Suppressor macrophage treated with lipopolysaccharide for 4 hours (primary cell): ENCODE results near the gene ADAT1.

ENCODE experiments used
- DNase-seq: peaks from one replicate; pipeline ENCODE4 v3.0.0-alpha.2; 2020

Gene ADAT1

DNA sequence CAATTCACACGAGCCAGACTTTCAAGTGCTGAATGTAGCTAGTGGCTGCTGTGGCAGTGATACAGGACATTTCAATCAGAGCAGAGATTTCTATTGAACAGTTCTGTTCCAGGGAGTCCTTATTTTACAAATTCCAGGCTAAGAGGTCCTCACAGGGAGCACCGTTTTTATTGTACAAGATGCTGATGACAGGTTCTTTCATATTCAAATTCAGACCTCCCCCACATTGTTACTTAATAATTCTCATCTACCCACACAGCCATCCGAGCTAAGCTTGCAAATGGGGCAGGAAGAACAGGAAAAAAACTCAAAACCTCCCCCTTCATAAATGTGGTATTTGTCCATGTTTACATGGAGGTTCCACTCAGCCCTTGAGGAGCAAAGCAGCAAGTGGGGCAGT lies 47.1 kb downstream of the ADAT1 start:
- DNase-seq = no peak

DNA sequence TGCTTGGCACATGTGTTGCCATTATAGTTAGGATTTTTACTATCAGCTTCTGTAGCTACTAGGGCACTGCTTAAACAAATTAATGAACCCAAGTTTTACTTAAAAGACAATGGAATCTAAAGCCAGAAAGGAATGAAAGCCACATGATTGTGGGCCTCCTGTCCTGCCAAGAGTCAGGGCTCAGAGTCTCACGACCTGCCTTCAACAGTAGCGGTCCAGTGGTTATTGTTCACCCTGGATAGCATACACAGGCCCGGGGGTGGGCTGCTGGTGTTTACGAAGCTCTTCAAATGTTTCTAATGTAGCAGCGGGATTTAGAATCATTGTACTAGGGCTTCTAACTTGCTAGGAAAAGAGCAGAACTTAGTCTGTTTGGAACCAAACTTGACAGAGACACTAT lies 49.1 kb downstream of the ADAT1 start:
- DNase-seq = no peak

DNA sequence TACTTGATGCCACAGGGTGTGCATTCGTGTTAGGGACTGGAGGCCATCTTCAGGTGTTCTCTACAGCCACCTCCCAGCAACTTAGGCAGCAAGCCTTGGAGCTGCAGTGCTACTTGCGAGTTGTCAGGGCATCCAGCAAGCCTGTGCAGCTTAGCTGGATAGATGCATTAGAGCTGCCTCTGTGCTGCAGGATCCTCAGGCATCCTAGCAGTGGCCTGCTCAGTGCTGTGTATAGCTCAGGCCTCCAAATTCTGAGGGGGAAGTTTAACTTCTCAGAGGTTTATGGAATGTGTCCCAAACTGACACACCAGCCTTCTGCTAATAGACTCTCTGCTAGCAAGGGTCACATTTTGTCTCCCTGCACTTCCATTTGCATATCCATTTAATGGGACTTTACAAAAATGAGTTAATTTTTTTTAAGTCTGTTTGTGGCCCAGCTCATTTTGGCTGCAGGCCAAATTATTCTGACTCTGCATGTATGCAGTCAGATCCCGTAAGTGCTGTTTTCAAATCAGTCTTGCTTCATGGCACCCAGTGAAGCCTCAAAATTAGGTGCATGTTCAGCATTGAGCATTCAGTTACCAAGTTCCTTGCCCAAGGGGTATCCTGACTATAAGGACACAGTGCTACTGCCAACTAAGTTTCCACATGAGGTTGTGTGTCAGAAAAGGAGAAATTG lies 50.1 kb downstream of the ADAT1 start:
- DNase-seq = no peak

DNA sequence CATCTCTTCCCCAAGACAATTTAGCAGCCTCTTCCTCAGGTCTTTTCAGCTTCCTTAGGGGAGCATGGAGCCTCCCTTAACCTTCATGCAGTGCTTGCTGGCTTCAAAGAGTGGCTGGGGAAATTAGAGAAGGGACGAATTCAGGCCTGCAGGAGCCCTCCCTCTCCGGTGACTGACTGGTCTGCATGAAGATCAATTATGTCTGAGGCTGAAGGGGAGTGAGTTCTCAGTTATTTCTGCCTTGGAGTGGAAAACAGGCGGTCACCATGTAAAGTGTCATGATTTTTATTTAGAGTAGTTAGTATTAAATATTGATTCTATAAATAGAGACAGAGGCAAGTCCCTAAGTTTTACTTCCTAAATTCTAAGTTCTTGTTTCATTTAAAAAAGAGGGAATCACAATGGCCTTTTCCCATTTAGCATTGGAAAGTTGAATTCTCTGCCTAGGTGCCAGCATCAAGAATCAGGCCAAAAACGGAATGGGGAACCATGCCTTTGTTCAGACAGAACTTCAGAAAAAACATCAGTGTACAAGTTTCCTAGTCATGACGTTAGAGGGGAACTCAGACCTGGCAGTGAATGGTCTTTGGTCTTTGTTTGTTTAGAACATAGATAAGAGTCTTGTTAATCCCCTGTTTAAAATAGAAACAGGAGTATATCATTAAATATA lies 52.5 kb downstream of the ADAT1 start:
- DNase-seq = peak; percentile 64

DNA sequence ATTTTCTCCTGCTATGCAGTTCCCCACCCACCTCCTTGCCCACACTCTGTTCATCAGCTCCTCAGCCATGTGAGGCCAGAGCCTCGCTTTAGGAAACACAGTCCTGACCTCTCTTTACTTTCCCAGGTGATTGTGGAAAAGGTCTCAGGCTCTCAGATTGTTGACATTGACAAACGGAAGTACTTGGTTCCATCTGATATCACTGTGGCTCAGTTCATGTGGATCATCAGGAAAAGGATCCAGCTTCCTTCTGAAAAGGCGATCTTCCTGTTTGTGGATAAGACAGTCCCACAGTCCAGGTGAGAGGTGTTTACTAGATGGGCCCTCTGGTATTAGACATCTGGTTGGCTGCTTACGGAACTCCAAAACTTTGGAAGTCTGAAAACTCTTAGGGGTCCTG lies 55.2 kb downstream of the ADAT1 start:
- no peak for DNase-seq

DNA sequence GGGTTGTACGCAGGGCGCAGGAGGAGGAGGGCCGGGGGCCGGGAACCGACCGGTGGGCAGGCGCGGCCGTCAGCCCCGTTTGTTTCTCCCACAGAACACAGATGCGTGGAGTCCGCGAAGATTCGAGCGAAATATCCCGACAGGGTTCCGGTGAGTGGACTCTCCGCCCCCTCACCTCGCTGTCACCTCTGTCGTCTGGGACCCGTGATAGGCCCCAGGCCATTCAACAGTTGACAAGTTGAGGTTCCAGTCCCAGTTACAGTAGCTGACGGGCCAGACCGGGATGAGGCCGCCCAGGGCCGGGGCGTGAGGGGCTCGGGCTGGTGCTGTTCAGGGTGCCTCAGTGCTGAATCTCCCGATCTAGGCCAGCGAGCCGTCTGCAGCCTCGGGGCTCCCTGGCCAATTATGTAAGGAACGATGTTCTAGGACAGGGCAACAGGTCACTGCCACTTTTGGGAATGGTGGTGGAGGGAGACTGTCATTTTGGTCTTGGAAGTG lies 56.3 kb downstream of the ADAT1 start:
- DNase-seq = peak; percentile 26

DNA sequence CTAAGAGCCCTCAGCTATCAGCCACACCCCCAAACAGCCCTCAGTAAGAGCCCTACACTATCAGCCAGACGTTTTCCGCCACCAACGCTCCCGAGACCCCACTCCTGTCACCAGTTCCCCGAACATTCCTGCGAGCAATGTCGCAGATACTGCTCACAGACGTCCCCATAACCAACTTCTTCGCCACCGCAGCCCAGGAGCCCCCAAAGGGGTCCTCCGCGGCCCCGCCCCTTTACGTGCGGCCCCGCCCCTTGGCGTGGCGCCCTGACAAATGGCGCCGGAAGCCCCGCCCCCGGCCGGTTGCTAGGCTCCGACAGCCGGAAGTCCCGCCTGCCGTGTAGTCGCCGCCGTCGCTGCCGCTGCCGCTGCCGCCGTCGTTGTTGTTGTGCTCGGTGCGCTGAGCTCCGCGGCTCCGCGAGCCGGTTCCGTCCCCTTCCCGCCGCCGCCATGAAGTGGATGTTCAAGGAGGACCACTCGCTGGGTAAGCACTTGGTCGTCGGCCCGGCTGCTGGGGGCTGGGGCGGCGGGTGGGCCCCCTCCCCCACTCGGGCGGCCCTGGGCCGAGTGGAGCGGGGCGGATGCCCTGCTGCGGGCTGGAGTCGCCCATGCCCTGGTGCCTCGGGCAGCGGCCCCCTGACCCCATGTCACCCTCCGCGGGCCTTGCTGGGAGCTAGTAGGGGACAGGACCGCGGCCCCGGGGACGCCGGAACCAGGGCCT lies 56.9 kb downstream of the ADAT1 start, which contains the start of gene GABARAPL2:
GABARAPL2 (plus strand) TSS at position 340 of the 718 bp plus-strand sequence; CDS start at position 448, 108 bp downstream.
- peak; percentile 95 for DNase-seq

DNA sequence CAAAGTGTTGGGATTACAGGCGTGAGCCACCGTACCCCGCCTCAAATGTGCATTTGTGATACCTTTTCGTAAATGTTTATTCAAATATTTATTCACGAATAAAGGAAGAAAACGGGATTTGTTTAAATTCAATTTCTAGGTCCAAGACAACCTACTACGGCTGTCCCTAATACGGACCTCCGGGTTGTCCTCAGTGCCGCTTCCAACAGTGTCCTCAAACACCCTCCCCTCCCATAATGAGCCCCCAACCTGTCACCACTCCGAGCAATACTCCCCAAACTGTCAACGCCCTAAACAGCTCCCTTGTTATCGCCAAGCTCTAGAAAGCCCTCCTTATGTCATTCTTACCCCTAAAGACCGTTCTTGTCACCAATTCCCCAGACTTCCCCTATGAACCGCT lies 57.4 kb downstream of the ADAT1 start:
- DNase-seq = no peak

DNA sequence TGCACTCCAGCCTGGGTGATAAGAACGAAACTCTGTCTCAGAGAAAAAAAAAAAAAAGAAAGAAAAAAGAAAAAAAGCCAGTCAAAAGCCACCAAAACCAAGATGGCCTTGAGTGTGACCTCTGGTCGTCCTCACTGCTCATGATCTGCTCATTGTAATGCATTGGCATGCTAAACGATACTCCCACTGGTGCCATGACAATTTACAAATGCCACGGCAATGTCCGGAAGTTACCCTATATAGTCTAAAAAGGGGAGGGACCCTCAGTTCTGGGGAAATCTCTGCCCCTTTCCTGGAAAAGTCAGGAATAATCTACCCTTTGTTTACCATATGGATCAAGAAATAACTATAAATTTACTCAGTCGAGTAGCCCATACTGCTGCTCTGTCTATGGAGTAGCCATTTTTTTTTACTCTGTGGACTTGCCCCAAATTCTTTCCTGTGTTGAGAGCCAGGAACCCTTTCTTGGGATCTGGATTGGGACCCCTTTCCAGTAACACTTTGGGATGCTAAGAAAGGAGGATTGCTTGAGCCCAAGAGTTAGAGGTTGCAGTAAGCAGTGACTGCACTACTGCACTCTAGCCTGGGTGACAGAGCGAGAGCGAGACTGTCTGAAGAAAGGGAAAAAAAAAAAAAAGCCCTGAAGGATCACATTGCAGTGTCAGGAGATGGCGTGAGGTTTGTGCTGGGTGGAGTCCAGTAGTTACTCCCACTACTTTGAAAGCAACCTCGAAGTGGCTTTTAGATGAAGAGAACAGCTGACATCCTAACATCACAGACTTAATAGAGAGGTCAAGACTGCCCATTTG lies 63.3 kb downstream of the ADAT1 start:
- no peak for DNase-seq

DNA sequence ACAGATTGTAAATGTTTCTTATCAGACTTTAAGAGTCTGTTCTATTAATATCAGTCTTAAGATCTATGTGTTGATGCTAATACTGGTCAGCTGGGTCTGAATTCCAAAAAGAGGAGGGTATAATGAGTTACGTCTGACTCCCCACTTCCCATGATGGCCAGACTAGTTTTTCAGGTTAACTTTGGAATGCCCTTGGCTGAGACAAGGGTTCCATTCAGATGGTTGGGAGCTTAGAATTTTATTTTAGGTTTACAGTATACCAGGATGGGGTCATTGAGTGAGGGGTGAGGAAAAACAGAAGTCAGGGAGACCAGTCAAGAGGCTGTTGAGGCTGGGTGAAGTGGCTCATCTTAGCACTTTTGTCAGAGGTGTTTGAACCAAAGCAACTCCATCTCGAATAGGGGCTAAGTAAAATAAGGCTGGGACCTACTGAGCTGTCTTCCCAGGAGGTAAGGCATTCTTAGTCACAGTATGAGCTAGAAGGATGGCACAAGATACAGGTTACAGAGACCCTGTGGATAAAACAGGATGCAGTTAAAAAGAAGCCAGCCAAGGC lies 64.2 kb downstream of the ADAT1 start:
- no peak for DNase-seq

DNA sequence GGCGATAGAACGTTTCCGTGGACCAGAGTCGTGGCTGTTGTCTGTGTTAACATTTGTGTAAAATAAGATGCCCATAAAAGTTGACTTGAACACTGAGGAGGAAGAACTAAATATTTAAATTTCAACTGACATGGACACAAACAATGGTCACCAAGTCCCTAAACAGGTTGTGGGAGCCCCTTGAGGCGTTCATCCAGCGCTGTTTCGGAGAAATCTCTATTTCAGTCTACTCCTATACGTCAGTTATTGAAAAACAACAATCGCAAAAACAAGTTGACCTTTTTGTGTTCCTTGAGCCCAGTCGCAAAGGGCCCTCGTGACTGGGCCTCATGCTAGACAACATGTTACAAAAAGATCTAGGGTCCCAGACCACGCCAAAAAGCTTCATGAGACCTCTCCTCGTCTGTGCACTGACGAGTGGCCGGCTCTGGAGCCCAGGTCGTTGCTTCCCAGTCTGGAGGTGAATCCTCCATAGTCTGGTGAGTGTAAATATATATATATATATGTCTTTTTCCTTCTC lies 66.6 kb downstream of the ADAT1 start:
- DNase-seq = no peak

DNA sequence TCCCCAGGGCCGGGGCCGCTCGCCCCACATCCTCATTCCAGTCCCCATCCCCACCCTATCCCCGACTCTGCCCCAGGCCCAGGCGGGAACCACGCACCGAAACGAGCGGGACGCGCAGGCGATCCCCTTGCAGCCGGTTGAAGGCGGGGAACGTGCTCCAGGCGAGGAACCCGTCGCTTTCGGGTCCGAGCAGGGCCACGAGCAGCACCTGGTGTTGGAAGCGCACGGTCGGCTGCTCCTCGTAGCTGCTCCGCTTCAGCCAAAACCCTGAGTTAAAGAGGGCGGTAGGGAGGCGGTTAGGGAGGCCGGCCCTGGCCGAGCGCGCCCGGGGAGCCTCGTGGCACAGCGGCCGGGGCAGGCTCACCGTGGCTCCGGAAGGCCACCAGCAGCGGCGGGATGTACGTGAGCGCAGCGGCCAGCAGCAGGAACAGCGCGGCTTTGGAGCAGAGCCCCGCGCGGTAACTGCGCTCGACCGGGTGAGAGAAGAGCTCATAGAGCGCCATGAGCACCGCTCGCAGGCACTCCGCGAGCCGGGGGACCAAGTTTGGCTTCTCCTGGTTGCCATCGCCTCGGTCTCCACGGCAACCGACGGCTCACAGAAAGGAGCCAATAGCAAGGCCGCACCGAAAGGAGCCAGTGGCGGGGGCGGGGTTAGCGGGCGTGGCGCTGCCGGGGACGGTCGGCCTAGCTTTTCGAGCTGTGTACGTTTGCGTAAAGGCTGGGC lies 67.2 kb downstream of the ADAT1 start, which contains the start of gene TMEM231:
TMEM231 (minus strand) TSS at position 546 of the 724 bp plus-strand sequence; CDS start at position 503, 43 bp downstream.
- peak; percentile 93 for DNase-seq

DNA sequence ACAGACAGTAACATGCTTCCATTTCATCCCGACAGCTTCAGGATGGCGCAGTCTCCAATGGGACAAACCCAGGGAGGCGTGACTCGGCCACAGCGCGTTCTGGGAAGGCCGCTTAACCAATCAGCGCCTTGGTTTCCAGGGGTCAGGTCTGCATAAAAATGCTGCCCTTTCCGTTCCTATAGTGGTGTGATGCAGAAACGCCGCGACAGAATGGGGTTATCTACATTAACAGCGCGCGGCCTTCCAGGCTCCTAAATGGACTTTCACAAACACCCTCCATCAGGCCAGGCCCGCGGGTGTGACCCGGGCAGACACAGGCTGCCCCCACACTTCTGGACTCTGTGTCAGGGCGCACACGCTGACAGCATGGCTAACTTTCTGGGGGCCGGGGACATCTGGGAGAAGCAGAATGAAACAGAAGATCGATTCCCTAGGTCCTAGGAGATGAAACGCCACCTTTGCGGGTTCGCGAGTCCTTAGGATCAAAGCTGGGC lies 67.8 kb downstream of the ADAT1 start:
- DNase-seq = peak; percentile 59

DNA sequence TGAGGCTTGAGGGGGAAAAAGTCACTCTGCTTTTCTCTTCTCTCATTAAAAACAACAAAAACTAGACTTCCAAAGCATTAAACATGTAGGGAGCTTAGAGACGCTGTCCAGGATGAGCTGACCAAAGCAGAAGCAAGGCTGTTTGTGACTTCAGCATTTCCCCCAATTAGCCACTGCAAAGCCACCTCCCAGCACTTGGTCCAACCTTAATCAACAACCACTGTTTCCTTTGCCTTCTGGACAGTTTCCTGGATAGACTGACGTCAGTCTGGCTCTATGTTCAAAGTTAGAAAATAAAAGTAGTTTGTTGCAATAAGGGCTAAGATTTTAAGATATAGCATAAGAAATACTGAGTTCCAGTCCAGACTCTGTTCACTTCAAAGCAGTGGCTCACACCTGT lies 70.1 kb downstream of the ADAT1 start:
- DNase-seq = no peak

DNA sequence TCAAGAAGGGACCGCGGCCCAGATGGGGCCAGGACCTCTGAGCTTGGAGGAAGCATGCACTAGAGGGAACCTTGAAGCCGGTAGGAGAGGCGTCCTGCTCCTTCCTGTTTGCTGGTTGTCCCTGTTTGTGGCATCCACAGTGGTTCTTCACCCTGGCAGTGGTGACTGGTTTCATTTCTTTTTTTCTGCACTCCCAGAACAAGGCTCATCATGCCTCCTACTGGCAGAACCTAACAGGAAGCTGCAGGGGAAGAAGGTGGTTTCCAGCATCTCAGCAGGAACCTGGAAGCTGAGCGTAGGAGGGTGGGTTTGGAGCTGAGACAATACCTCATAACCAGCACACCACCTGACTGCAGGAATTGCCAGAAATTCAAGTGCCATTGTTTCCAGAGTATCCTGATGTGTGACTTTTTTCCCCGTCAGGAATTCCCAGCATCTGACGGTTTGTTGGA lies 72.8 kb downstream of the ADAT1 start:
- peak; percentile 90 for DNase-seq
